GM23338 (cell line): Measurements from ENCODE around the gene SPATA2L. TPM values are rescaled to one million over a fixed set of nuclear protein-coding genes. Genes with fewer than 3 reads are reported as not detected.

Source experiments
- ATAC-seq: fragments of 200-7000 bp; cut with Tn5 transposase; 3 replicates; pipeline ENCODE4 v1.9.1; 2020
- DNase-seq: peaks from one replicate; pipeline ENCODE4 v3.0.0-alpha.2; 2015; ENCODE audit warnings: low spot score
- H2AFZ ChIP-seq: fragments of 200-600 bp; sonication (generic); 2 replicates; pipeline ENCODE4 v1.8.0; 2016; ENCODE audit warnings: antibody characterized with exemption, mild to moderate bottlenecking, moderate library complexity
- H3F3A ChIP-seq: fragments of 200-600 bp; sonication (generic); replicated peaks from 2 replicates; pipeline ENCODE4 v1.8.0; 2017; ENCODE audit warnings: antibody characterized with exemption, mixed run types, low read depth
- H3K27ac ChIP-seq: fragments of 200-600 bp; sonication (generic); 2 replicates; pipeline ENCODE4 v1.6.1; 2016; ENCODE audit warnings: low read depth
- H3K27me3 ChIP-seq: fragments of 200-600 bp; sonication (generic); 2 replicates; pipeline ENCODE4 v1.8.0; 2016; ENCODE audit warnings: mild to moderate bottlenecking, mixed run types, moderate library complexity; ENCODE audit not compliant: insufficient read depth
- H3K36me3 ChIP-seq: fragments of 200-600 bp; sonication (generic); 2 replicates; pipeline ENCODE4 v1.8.0; 2016; ENCODE audit warnings: mild to moderate bottlenecking; ENCODE audit not compliant: insufficient read depth
- H3K4me1 ChIP-seq: fragments of 200-600 bp; sonication (generic); 2 replicates; pipeline ENCODE4 v1.8.0; 2016; ENCODE audit warnings: mild to moderate bottlenecking, moderate library complexity; ENCODE audit not compliant: insufficient read depth
- H3K4me2 ChIP-seq: fragments of 200-600 bp; sonication (generic); 2 replicates; pipeline ENCODE4 v1.7.1; 2017; ENCODE audit warnings: mixed run types
- H3K4me3 ChIP-seq: fragments of 200-600 bp; sonication (generic); 2 replicates; pipeline ENCODE4 v1.6.1; 2016; ENCODE audit warnings: mixed run types
- H3K79me2 ChIP-seq: fragments of 200-600 bp; sonication (generic); replicated peaks from 2 replicates; pipeline ENCODE4 v1.8.0; 2017; ENCODE audit warnings: mild to moderate bottlenecking; ENCODE audit not compliant: insufficient read depth
- H3K9me2 ChIP-seq: fragments of 200-600 bp; sonication (generic); 2 replicates; pipeline ENCODE4 v1.8.0; 2017; ENCODE audit not compliant: insufficient read depth
- H4K20me1 ChIP-seq: fragments of 200-600 bp; sonication (generic); replicated peaks from 2 replicates; pipeline ENCODE4 v1.8.0; 2017; ENCODE audit warnings: mild to moderate bottlenecking; ENCODE audit not compliant: insufficient read depth
- H3K27ac Mint-ChIP-seq: 2 replicates; pipeline ENCODE4 v1.8.0; 2020; ENCODE audit warnings: inconsistent platforms, mild to moderate bottlenecking, moderate library complexity, mixed read lengths
- H3K27me3 Mint-ChIP-seq: 3 replicates; pipeline ENCODE4 v1.8.0; 2022; ENCODE audit warnings: low read depth, mild to moderate bottlenecking, moderate library complexity, mixed read lengths, inconsistent platforms; ENCODE audit not compliant: insufficient read depth, poor library complexity
- H3K36me3 Mint-ChIP-seq: 3 replicates; pipeline ENCODE4 v1.8.0; 2021; ENCODE audit warnings: low read depth, mild to moderate bottlenecking, inconsistent platforms, moderate library complexity, mixed read lengths
- H3K4me1 Mint-ChIP-seq: 3 replicates; pipeline ENCODE4 v1.8.0; 2020; ENCODE audit warnings: mild to moderate bottlenecking, inconsistent platforms, mixed read lengths
- H3K4me3 Mint-ChIP-seq: 3 replicates; pipeline ENCODE4 v1.8.0; 2021; ENCODE audit warnings: moderate library complexity, mild to moderate bottlenecking, inconsistent platforms, mixed read lengths
- H3K9me3 Mint-ChIP-seq: 3 replicates; pipeline ENCODE4 v1.8.0; 2020; ENCODE audit warnings: moderate library complexity, mild to moderate bottlenecking, inconsistent platforms, mixed read lengths
- CREB1 ChIP-seq: fragments of 250-450 bp; sonication (Bioruptor Pico); IDR thresholded peaks from 2 replicates; pipeline ENCODE4 v1.5.0; 2020; ENCODE audit warnings: low read depth, mild to moderate bottlenecking, moderate library complexity
- ETS1 ChIP-seq: IDR thresholded peaks from 2 replicates; pipeline ENCODE4 v1.6.1; 2016; ENCODE audit warnings: antibody characterized with exemption
- EZH2phosphoT487 ChIP-seq: fragments of 200-600 bp; sonication (generic); IDR thresholded peaks from one replicate; pipeline ENCODE4 v1.8.1; 2018; ENCODE audit warnings: antibody characterized with exemption; ENCODE audit not compliant: unreplicated experiment
- JUNB ChIP-seq: IDR thresholded peaks from one replicate; pipeline ENCODE4 v1.6.1; 2016; ENCODE audit warnings: antibody characterized with exemption; ENCODE audit not compliant: unreplicated experiment
- NANOG ChIP-seq: IDR thresholded peaks from 2 replicates; pipeline ENCODE4 v1.6.1; 2016; ENCODE audit warnings: antibody characterized with exemption, borderline replicate concordance
- POLR2AphosphoS5 ChIP-seq: IDR thresholded peaks from 2 replicates; pipeline ENCODE4 v1.6.1; 2016; ENCODE audit warnings: antibody characterized with exemption, low read depth
- STAT1 ChIP-seq: IDR thresholded peaks from one replicate; pipeline ENCODE4 v1.6.1; 2016; ENCODE audit warnings: antibody characterized with exemption; ENCODE audit not compliant: unreplicated experiment
- ZNF331 ChIP-seq: fragments of 250-450 bp; sonication (Bioruptor Pico); IDR thresholded peaks from 2 replicates; pipeline ENCODE4 v1.5.0; 2020; ENCODE audit warnings: low read depth, mild to moderate bottlenecking, moderate library complexity
- ZNF462 ChIP-seq: fragments of 250-450 bp; sonication (Bioruptor Pico); IDR thresholded peaks from 2 replicates; pipeline ENCODE4 v1.5.0; 2020; ENCODE audit warnings: mild to moderate bottlenecking, moderate library complexity
- polyA plus RNA-seq: library from polyadenylated mRNA; unstranded; fragments of >200 nt; fragmentation: Nextera tagmentation; extraction: Ambion mirVana; gene quantifications from 2 replicates; pipeline ENCODE4 v1.2.1, GENCODE V29; 2016
- total RNA-seq: library from RNA; depleted of rRNA; stranded (reverse); fragments of >200 nt; shearing (Covaris generic); gene quantifications from 2 replicates; pipeline ENCODE4 v1.2.3, GENCODE V29; 2014

The SPATA2L gene
- total and polyA plus RNA-seq, 2 experiments from 2014 or later = 6.9 to 26.2 TPM

GRCh38 chr16:89691986-89692569 is 9.4 kb downstream of the SPATA2L start:
- 0 out of 2 replicates have a peak, but pooled peaks cover 2% of the 10 kb centered on the region for H3K36me3 ChIP-seq
- H3K9me2 ChIP-seq = no peaks in the 10 kb centered on the region
- ATAC-seq (no peak), DNase-seq (no peak)
- Mint-ChIP-seq H3K9me3 (no peaks in the 10 kb centered on the region), H3K27ac (no peak overlapping the region), H3K4me3 (no peak overlapping the region), H3K36me3 (peaks cover 50% of the 10 kb centered on the region), H3K27me3 (peaks cover 26% of the 10 kb centered on the region), H3K4me1 (peaks cover 7% of the 10 kb centered on the region; the same call in 2 of the 3 replicates)
- no peak overlapping the region for H3K4me2 ChIP-seq
- H3K27me3 ChIP-seq = no peaks in the 10 kb centered on the region
- H3K4me1 ChIP-seq = 0 out of 2 replicates have a peak, but pooled peaks cover 8% of the 10 kb centered on the region
- no peak overlapping the region for H3K27ac ChIP-seq
- no peak overlapping the region for H3K4me3 ChIP-seq
- H4K20me1 ChIP-seq = peaks cover 4% of the 10 kb centered on the region; the same call in 1 of the 2 replicates
- 0 out of 2 replicates have a peak, but pooled peaks cover 10% of the 10 kb centered on the region for H3F3A ChIP-seq
- peaks cover 12% of the 10 kb centered on the region for H3K79me2 ChIP-seq
- TF ChIP-seq CREB1 = no peak
- no peak for TF ChIP-seq NANOG
- TF ChIP-seq ZNF331 (CRISPR knock-in tag) = no peak
- TF ChIP-seq ETS1 = no peak
- TF ChIP-seq JUNB = no peak
- no peak for TF ChIP-seq STAT1
- TF ChIP-seq POLR2AphosphoS5 = no peak
- no peak for TF ChIP-seq EZH2phosphoT487
- TF ChIP-seq ZNF462 = no peak
- H2AFZ ChIP-seq = no peak overlapping the region
